SU-DHL-6 (cell line): Measurements from ENCODE around the gene FANCF.

ENCODE experiments used
- H2AFZ ChIP-seq: fragments of 200-600 bp; sonication (generic); 2 replicates; pipeline ENCODE4 v1.6.1; 2014; ENCODE audit warnings: low read depth, mild to moderate bottlenecking, moderate library complexity, mixed read lengths, antibody characterized with exemption, low read length; ENCODE audit not compliant: severe bottlenecking
- H3F3A ChIP-seq: fragments of 200-600 bp; shearing (Covaris generic); 2 replicates; pipeline ENCODE4 v1.6.0; 2016; ENCODE audit warnings: antibody characterized with exemption, mild to moderate bottlenecking; ENCODE audit not compliant: insufficient read depth
- H3K27ac ChIP-seq: fragments of 200-600 bp; sonication (generic); 2 replicates; pipeline ENCODE4 v1.5.1; 2016; ENCODE audit warnings: low read depth, mild to moderate bottlenecking, low read length, moderate library complexity, mixed read lengths
- H3K27me3 ChIP-seq: fragments of 200-600 bp; sonication (generic), shearing (Covaris generic); 2 replicates; pipeline ENCODE4 v1.6.0; 2014; ENCODE audit warnings: mild to moderate bottlenecking, low read length
- H3K36me3 ChIP-seq: fragments of 200-600 bp; sonication (generic); 2 replicates; pipeline ENCODE4 v1.6.1; 2014; ENCODE audit warnings: mild to moderate bottlenecking, low read length, mixed read lengths
- H3K4me2 ChIP-seq: fragments of 300-600, 200-600 bp; shearing (Covaris generic), sonication (generic); 2 replicates; pipeline ENCODE4 v1.6.0; 2014; ENCODE audit warnings: low read length, low read depth, mild to moderate bottlenecking; ENCODE audit not compliant: poor library complexity, severe bottlenecking
- H3K4me3 ChIP-seq: fragments of 200-600 bp; sonication (generic); 2 replicates; pipeline ENCODE4 v1.5.1; 2014; ENCODE audit warnings: antibody characterized with exemption, low read length, mild to moderate bottlenecking, mixed read lengths; ENCODE audit not compliant: insufficient read depth, poor library complexity, severe bottlenecking
- H3K79me2 ChIP-seq: fragments of 200-600 bp; sonication (generic); 2 replicates; pipeline ENCODE4 v1.6.1; 2014; ENCODE audit warnings: mild to moderate bottlenecking, low read length, moderate library complexity; ENCODE audit not compliant: insufficient read depth
- H3K9ac ChIP-seq: fragments of 200-600 bp; sonication (generic); 2 replicates; pipeline ENCODE4 v1.7.0; 2014; ENCODE audit warnings: mild to moderate bottlenecking, low read length
- H3K9me2 ChIP-seq: fragments of 200-600 bp; sonication (generic); replicated peaks from 2 replicates; pipeline ENCODE4 v1.6.1; 2014; ENCODE audit warnings: low read length; ENCODE audit not compliant: insufficient read depth
- H3K9me3 ChIP-seq: fragments of 200-600 bp; sonication (generic); 2 replicates; pipeline ENCODE4 v1.6.1; 2014; ENCODE audit warnings: low read length, mixed read lengths; ENCODE audit not compliant: insufficient read depth
- H4K20me1 ChIP-seq: fragments of 200-600 bp; sonication (generic); 2 replicates; pipeline ENCODE4 v1.6.1; 2014; ENCODE audit warnings: low read depth, mild to moderate bottlenecking, antibody characterized with exemption, low read length, moderate library complexity, mixed read lengths
- CTCF ChIP-seq: fragments of 200-600 bp; sonication (generic); IDR thresholded peaks from one replicate; pipeline ENCODE4 v1.5.1; 2017; ENCODE audit warnings: antibody characterized with exemption, mild to moderate bottlenecking, low read length, moderate library complexity; ENCODE audit not compliant: insufficient read depth, poor library complexity, severe bottlenecking
- EZH2phosphoT487 ChIP-seq: fragments of 200-600 bp; sonication (generic), shearing (Covaris generic); conservative IDR thresholded peaks from 2 replicates; pipeline ENCODE4 v1.6.1; 2018; ENCODE audit warnings: mild to moderate bottlenecking, antibody characterized with exemption, low read length, moderate library complexity, mixed read lengths

FANCF gene

GRCh38 chr11:22640862-22641261 lies 15.2 kb upstream of the FANCF start:
- TF ChIP-seq EZH2phosphoT487: no peak
- TF ChIP-seq CTCF: no peak
- H3K27me3 ChIP-seq: no peaks in the 10 kb centered on the region
- no peak overlapping the region for H3K4me3 ChIP-seq
- H3K9me3 ChIP-seq: no peaks in the 10 kb centered on the region
- H3K9ac ChIP-seq: no peak overlapping the region
- H3K4me2 ChIP-seq: no peak overlapping the region
- no peaks in the 10 kb centered on the region for H4K20me1 ChIP-seq
- no peak overlapping the region for H2AFZ ChIP-seq
- H3F3A ChIP-seq: peaks cover 4% of the 10 kb centered on the region; the same call in 1 of the 2 replicates
- H3K9me2 ChIP-seq: no peaks in the 10 kb centered on the region
- H3K79me2 ChIP-seq: no peaks in the 10 kb centered on the region
- H3K36me3 ChIP-seq: no peaks in the 10 kb centered on the region
- no peak overlapping the region for H3K27ac ChIP-seq

- Histone ChIP-seq H3K4me2 (no peak overlapping the region), H2AFZ (no peak overlapping the region), H3K9me2 (no peaks in the 10 kb centered on the region), H3K4me3 (no peak overlapping the region), H3K9ac (no peak overlapping the region), H4K20me1 (no peaks in the 10 kb centered on the region), H3K79me2 (no peaks in the 10 kb centered on the region), H3F3A (peaks cover 4% of the 10 kb centered on the region; the same call in 1 of the 2 replicates), H3K27ac (no peak overlapping the region), H3K36me3 (no peaks in the 10 kb centered on the region), H3K9me3 (no peaks in the 10 kb centered on the region), H3K27me3 (no peaks in the 10 kb centered on the region)
- no peak for TF ChIP-seq EZH2phosphoT487
- TF ChIP-seq CTCF: no peak
Measured at GRCh38 chr11:22635689-22636088, 10.1 kb upstream of the FANCF start.

- no peak overlapping the region for H3K27ac ChIP-seq
- no peak overlapping the region for H3K4me2 ChIP-seq
- no peaks in the 10 kb centered on the region for H3K9me3 ChIP-seq
- no peaks in the 10 kb centered on the region for H3K9me2 ChIP-seq
- H3K9ac ChIP-seq: no peak overlapping the region
- no peaks in the 10 kb centered on the region for H3K79me2 ChIP-seq
- no peaks in the 10 kb centered on the region for H3K27me3 ChIP-seq
- peaks cover 4% of the 10 kb centered on the region; the same call in 1 of the 2 replicates for H3F3A ChIP-seq
- H4K20me1 ChIP-seq: no peaks in the 10 kb centered on the region
- H2AFZ ChIP-seq: no peak overlapping the region
- H3K36me3 ChIP-seq: no peaks in the 10 kb centered on the region
- TF ChIP-seq EZH2phosphoT487 (no peak), CTCF (no peak)
- H3K4me3 ChIP-seq: no peak overlapping the region
Measured at GRCh38 chr11:22634897-22635629, 9.4 kb upstream of the FANCF start.
